ENCODE data around the gene MAP1LC3B2.

DNA sequence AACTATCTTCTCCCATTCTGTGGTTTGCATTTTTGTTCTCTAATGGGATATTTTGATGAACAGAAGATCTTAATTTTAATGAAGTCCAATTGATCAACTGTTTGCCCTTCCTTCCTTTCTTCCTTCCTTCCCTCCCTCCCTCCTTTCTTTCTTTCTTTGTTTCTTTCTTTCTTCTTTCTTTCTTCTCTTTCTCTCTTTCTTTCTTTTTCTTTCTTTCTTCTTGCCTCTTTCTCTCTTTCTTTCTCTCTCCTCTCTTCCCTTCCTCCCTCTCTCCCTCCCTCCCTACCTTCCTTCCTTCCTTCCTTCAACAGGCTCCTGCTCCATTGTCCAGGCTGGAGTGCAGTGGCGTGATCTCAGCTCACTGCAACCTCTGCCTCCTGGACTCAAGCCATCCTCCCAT is 18.9 kb downstream of the MAP1LC3B2 start:
- TF ChIP-seq CTCF (IDR thresholded peaks at IDR 0.05) (no peak), POLR2AphosphoS5 (IDR thresholded peaks at IDR 0.05; ENCODE audit: low read depth, low read length) (no peak), TCF7L2 (IDR thresholded peaks at IDR 0.05; ENCODE audit: low read depth, low read length) (no peak)
- TF ChIP-seq, protein P1, sequence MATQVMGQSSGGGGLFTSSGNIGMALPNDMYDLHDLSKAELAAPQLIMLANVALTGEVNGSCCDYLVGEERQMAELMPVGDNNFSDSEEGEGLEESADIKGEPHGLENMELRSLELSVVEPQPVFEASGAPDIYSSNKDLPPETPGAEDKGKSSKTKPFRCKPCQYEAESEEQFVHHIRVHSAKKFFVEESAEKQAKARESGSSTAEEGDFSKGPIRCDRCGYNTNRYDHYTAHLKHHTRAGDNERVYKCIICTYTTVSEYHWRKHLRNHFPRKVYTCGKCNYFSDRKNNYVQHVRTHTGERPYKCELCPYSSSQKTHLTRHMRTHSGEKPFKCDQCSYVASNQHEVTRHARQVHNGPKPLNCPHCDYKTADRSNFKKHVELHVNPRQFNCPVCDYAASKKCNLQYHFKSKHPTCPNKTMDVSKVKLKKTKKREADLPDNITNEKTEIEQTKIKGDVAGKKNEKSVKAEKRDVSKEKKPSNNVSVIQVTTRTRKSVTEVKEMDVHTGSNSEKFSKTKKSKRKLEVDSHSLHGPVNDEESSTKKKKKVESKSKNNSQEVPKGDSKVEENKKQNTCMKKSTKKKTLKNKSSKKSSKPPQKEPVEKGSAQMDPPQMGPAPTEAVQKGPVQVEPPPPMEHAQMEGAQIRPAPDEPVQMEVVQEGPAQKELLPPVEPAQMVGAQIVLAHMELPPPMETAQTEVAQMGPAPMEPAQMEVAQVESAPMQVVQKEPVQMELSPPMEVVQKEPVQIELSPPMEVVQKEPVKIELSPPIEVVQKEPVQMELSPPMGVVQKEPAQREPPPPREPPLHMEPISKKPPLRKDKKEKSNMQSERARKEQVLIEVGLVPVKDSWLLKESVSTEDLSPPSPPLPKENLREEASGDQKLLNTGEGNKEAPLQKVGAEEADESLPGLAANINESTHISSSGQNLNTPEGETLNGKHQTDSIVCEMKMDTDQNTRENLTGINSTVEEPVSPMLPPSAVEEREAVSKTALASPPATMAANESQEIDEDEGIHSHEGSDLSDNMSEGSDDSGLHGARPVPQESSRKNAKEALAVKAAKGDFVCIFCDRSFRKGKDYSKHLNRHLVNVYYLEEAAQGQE (IDR thresholded peaks at IDR 0.05; ENCODE audit: insufficient read depth in 1 of 2, low read depth in 2 of 2, low read length in 1 of 2) = no peak
